Measurements from ENCODE around the gene CACFD1. TPM values are rescaled to one million over a fixed set of nuclear protein-coding genes. Genes with fewer than 3 reads are reported as not detected.

Gene CACFD1
- total RNA-seq, 1 experiment from 2014 or later: 10.6 TPM

GRCh38 chr9:133472753-133473378 lies 13.1 kb downstream of the CACFD1 start:
- no peak for DNase-seq (ENCODE audit: low spot score)
- ChIA-PET CTCF (no interaction called here), POLR2A (ENCODE audit: low non-redundant PET) (no interaction called here)
- no peak for TF ChIP-seq EZH2 (IDR thresholded peaks at IDR 0.05; ENCODE audit: borderline replicate concordance, low read depth, low read length, poor library complexity, severe bottlenecking)
- TF ChIP-seq, protein P1, sequence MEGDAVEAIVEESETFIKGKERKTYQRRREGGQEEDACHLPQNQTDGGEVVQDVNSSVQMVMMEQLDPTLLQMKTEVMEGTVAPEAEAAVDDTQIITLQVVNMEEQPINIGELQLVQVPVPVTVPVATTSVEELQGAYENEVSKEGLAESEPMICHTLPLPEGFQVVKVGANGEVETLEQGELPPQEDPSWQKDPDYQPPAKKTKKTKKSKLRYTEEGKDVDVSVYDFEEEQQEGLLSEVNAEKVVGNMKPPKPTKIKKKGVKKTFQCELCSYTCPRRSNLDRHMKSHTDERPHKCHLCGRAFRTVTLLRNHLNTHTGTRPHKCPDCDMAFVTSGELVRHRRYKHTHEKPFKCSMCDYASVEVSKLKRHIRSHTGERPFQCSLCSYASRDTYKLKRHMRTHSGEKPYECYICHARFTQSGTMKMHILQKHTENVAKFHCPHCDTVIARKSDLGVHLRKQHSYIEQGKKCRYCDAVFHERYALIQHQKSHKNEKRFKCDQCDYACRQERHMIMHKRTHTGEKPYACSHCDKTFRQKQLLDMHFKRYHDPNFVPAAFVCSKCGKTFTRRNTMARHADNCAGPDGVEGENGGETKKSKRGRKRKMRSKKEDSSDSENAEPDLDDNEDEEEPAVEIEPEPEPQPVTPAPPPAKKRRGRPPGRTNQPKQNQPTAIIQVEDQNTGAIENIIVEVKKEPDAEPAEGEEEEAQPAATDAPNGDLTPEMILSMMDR (conservative IDR thresholded peaks at IDR 0.05; ENCODE audit: low read depth, low read length): no peak
- BruUV-seq (replicated peaks): no TSS peak
- intact Hi-C loops (cut with micrococcal nuclease; ENCODE audit: unreplicated experiment): no loop called here
- Histone ChIP-seq H3K9me3 (ENCODE audit: low read depth, low read length, poor library complexity, severe bottlenecking) (no peaks in the 10 kb centered on the region), H3K4me3 (ENCODE audit: low read depth, low read length, poor library complexity, severe bottlenecking) (no peak overlapping the region), H3K27me3 (replicated peaks; ENCODE audit: insufficient read depth, low read depth, low read length, poor library complexity) (no peaks in the 10 kb centered on the region), H3K36me3 (ENCODE audit: insufficient read depth, low read length, poor library complexity, severe bottlenecking) (no peaks in the 10 kb centered on the region), H3K4me1 (ENCODE audit: insufficient read depth, low read length, poor library complexity, severe bottlenecking) (no peaks in the 10 kb centered on the region), H3K27ac (ENCODE audit: low read depth, low read length, poor library complexity, severe bottlenecking) (no peak overlapping the region)

GRCh38 chr9:133473743-133474142 lies 14.0 kb downstream of the CACFD1 start:
- ChIA-PET POLR2A (ENCODE audit: low non-redundant PET) (interaction anchor here (0.5 kb wide), 1 partner anchor 201 kb away, joined by 8 read pairs; no protein-coding TSS in a partner anchor), CTCF (no interaction called here)
- BruUV-seq (replicated peaks): no TSS peak
- Histone ChIP-seq H3K9me3 (ENCODE audit: low read depth, low read length, poor library complexity, severe bottlenecking) (no peaks in the 10 kb centered on the region), H3K27me3 (replicated peaks; ENCODE audit: insufficient read depth, low read depth, low read length, poor library complexity) (no peaks in the 10 kb centered on the region), H3K4me1 (ENCODE audit: insufficient read depth, low read length, poor library complexity, severe bottlenecking) (peaks cover 6% of the 10 kb centered on the region), H3K36me3 (ENCODE audit: insufficient read depth, low read length, poor library complexity, severe bottlenecking) (no peaks in the 10 kb centered on the region), H3K4me3 (ENCODE audit: low read depth, low read length, poor library complexity, severe bottlenecking) (no peak overlapping the region), H3K27ac (ENCODE audit: low read depth, low read length, poor library complexity, severe bottlenecking) (no peak overlapping the region)
- no peak for DNase-seq (ENCODE audit: low spot score)
- TF ChIP-seq, protein P1 (conservative IDR thresholded peaks at IDR 0.05; ENCODE audit: low read depth, low read length): no peak
- no peak for TF ChIP-seq EZH2 (IDR thresholded peaks at IDR 0.05; ENCODE audit: borderline replicate concordance, low read depth, low read length, poor library complexity, severe bottlenecking)
- intact Hi-C loops (cut with micrococcal nuclease; ENCODE audit: unreplicated experiment): no loop called here

DNA sequence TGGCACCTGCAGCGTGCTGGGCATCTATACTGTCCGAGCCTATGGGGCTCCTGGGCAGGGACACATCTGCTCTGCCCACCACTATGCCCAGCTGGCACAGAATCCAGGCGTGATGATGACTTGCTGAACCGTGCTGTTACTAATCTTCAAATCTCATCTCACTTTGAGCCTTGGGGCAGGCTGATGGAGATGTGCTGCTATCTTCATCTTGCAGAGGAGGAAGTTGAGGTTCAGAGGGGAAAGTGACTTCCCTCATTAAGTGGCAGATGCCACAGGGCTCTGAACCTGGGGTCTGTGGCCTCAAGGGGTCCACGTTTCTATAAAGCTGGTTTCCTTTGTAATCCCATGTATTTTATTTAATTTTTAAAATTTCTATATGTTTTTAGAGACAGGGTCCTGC lies 14.4 kb downstream of the CACFD1 start:
- no peaks in the 10 kb centered on the region for H3K9me3 ChIP-seq (ENCODE audit: low read depth, low read length, poor library complexity, severe bottlenecking)
- POLR2A ChIA-PET (ENCODE audit: low non-redundant PET): no interaction called here
- no peaks in the 10 kb centered on the region for H3K36me3 ChIP-seq (ENCODE audit: insufficient read depth, low read length, poor library complexity, severe bottlenecking)
- DNase-seq (ENCODE audit: low spot score): no peak
- BruUV-seq (replicated peaks): no TSS peak
- CTCF ChIA-PET: no interaction called here
- H3K27ac ChIP-seq (ENCODE audit: low read depth, low read length, poor library complexity, severe bottlenecking): no peak overlapping the region
- no peaks in the 10 kb centered on the region for H3K27me3 ChIP-seq (replicated peaks; ENCODE audit: insufficient read depth, low read depth, low read length, poor library complexity)
- intact Hi-C loops (cut with micrococcal nuclease; ENCODE audit: unreplicated experiment): no loop called here
- H3K4me3 ChIP-seq (ENCODE audit: low read depth, low read length, poor library complexity, severe bottlenecking): no peak overlapping the region
- H3K4me1 ChIP-seq (ENCODE audit: insufficient read depth, low read length, poor library complexity, severe bottlenecking): peaks cover 7% of the 10 kb centered on the region
- TF ChIP-seq EZH2 (IDR thresholded peaks at IDR 0.05; ENCODE audit: borderline replicate concordance, low read depth, low read length, poor library complexity, severe bottlenecking): no peak
- TF ChIP-seq, protein P1 (conservative IDR thresholded peaks at IDR 0.05; ENCODE audit: low read depth, low read length): no peak
